HG03520 (cell line): Measurements from ENCODE around the gene ARMH3.

Experiments used
- ATAC-seq: cut with Tn5 transposase; IDR thresholded peaks from one replicate; pipeline ENCODE4 v1.9.1; 2021; ENCODE audit warnings: mild to moderate bottlenecking, moderate library complexity; ENCODE audit not compliant: unreplicated experiment

ARMH3 gene

GRCh38 chr10:101812606-101813005 is 243.4 kb downstream of the ARMH3 start:
- ATAC-seq = no peak

DNA sequence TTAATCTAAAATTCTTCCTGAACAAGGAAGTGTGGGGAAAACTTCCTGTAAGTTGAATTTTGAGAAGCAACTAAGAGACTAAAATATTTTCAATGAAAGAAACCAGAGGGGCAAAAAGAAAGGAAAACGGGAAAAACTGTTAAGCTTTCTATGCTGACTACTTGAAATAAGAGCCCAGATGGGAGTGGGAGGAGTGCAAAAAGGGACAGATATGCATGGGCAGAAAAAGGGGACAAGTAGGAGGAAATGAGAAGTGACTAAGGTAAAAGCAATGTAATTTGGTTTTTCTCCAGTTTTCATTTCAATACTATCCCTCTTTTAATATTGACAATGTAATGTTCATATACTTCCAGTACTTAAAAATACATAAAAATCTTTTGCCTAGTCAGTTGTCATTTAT is 248.8 kb downstream of the ARMH3 start:
- ATAC-seq = no peak

GRCh38 chr10:101803511-101803910 is 252.5 kb downstream of the ARMH3 start:
- no peak for ATAC-seq

- no peak for ATAC-seq
Measured at GRCh38 chr10:101797403-101798059, 258.4 kb downstream of the ARMH3 start.
